Neural progenitor cell (in vitro differentiated cells): ENCODE results near the gene BTK.

Experiments
- EZH2 ChIP-seq: fragments of 200-600 bp; sonication (generic); IDR thresholded peaks from 2 replicates; pipeline ENCODE4 v1.6.1; 2017; ENCODE audit warnings: antibody characterized with exemption, mild to moderate bottlenecking, moderate library complexity
- TF ChIP-seq, protein P1 (sequence below): fragments of 200-600 bp; sonication (generic); IDR thresholded peaks from 2 replicates; pipeline ENCODE4 v1.5.1; 2017; ENCODE audit warnings: antibody characterized with exemption, mild to moderate bottlenecking

- TF ChIP-seq, protein P1, sequence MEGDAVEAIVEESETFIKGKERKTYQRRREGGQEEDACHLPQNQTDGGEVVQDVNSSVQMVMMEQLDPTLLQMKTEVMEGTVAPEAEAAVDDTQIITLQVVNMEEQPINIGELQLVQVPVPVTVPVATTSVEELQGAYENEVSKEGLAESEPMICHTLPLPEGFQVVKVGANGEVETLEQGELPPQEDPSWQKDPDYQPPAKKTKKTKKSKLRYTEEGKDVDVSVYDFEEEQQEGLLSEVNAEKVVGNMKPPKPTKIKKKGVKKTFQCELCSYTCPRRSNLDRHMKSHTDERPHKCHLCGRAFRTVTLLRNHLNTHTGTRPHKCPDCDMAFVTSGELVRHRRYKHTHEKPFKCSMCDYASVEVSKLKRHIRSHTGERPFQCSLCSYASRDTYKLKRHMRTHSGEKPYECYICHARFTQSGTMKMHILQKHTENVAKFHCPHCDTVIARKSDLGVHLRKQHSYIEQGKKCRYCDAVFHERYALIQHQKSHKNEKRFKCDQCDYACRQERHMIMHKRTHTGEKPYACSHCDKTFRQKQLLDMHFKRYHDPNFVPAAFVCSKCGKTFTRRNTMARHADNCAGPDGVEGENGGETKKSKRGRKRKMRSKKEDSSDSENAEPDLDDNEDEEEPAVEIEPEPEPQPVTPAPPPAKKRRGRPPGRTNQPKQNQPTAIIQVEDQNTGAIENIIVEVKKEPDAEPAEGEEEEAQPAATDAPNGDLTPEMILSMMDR, result no peak
- no peak for TF ChIP-seq EZH2
These were observed 38.0 kb downstream of the BTK start for GRCh38 chrX:101347859-101348451.
